Lower leg skin (tissue), 4 donors: ENCODE data around the gene FIBCD1. TPM values are rescaled to one million over a fixed set of nuclear protein-coding genes. Genes with fewer than 3 reads are reported as not detected.

Source experiments
- DNase-seq, 2 donors: peaks; one replicate each; pipeline ENCODE4 v3.0.0-alpha.2; 2019; ENCODE audit warnings: low spot score in 2 of 2
- H3K4me3 ChIP-seq: fragments of 200-600 bp; sonication (generic); 2 replicates; pipeline ENCODE4 v1.5.1; 2017; ENCODE audit warnings: mild to moderate bottlenecking, low read depth; ENCODE audit not compliant: poor library complexity, severe bottlenecking
- CTCF ChIP-seq, 3 donors: fragments of 450-650 bp; IDR thresholded peaks; one replicate each; pipeline ENCODE4 v1.5.1; 2016; ENCODE audit warnings: antibody characterized with exemption in 3 of 3, mild to moderate bottlenecking in 3 of 3, moderate library complexity in 2 of 3
- POLR2A ChIP-seq, 2 donors: fragments of 450-650 bp; IDR thresholded peaks; one replicate each; pipeline ENCODE4 v1.6.1; 2016 to 2017; ENCODE audit warnings: antibody characterized with exemption in 2 of 2, mild to moderate bottlenecking in 1 of 2, moderate library complexity in 1 of 2
- WGBS, 2 donors: methylation state at CpG; one replicate each; pipeline ENCODE4 v1.1.5; 2018; 5-methylcytosine and 5-hydroxymethylcytosine counted together
- intact Hi-C: fragments of 100-400 bp; cut with DNase I; formaldehyde crosslinking; loops from one replicate; pipeline ENCODE4 v1.15.0; 2023; ENCODE audit warnings: low total_unique reads
- total RNA-seq, 4 donors: library from RNA; depleted of rRNA; stranded (reverse); fragments of >200 nt; gene quantifications; one replicate each; pipeline ENCODE4 v1.1.0, GENCODE V29; 2016

The FIBCD1 gene
- total RNA-seq, 4 donors from 2014 or later = 0.17 to 0.42 TPM; not detected in 2

- intact Hi-C loops = no loop called here
Observed at GRCh38 chr9:130927995-130928900, 10.8 kb downstream of the FIBCD1 start.

GRCh38 chr9:130927338-130927737 is 11.7 kb downstream of the FIBCD1 start:
- H3K4me3 ChIP-seq = no peak overlapping the region
- WGBS, 2 donors = 81 to 83% methylated on average over 10 of the region's 10 CpGs
- no peak for DNase-seq
- TF ChIP-seq CTCF (IDR thresholded peaks at IDR 0.05) (no peak), POLR2A (IDR thresholded peaks at IDR 0.05) (no peak)
- intact Hi-C loops = no loop called here

More at GRCh38 chr9:130927995-130928900, 10.8 kb downstream of the FIBCD1 start:
- DNase-seq = no peak
- no peak overlapping the region for H3K4me3 ChIP-seq
- WGBS, 2 donors = 57 to 62% methylated on average over 8 to 11 of the region's 14 CpGs
- TF ChIP-seq POLR2A (IDR thresholded peaks at IDR 0.05) (no peak), CTCF (IDR thresholded peaks at IDR 0.05) (no peak)

GRCh38 chr9:130925050-130925678 is 13.9 kb downstream of the FIBCD1 start:
- 80 to 85% methylated on average over 16 to 19 of the region's 19 CpGs for WGBS, 2 donors
- intact Hi-C loops = no loop called here
- TF ChIP-seq CTCF (IDR thresholded peaks at IDR 0.05) (no peak), POLR2A (IDR thresholded peaks at IDR 0.05) (no peak)
- H3K4me3 ChIP-seq = no peak overlapping the region
- DNase-seq = no peak

GRCh38 chr9:130924448-130924788 is 14.6 kb downstream of the FIBCD1 start:
- 69 to 74% methylated on average over 9 to 10 of the region's 10 CpGs for WGBS, 2 donors
- H3K4me3 ChIP-seq = no peak overlapping the region
- TF ChIP-seq CTCF (IDR thresholded peaks at IDR 0.05) (no peak), POLR2A (IDR thresholded peaks at IDR 0.05) (no peak)
- no peak for DNase-seq
- intact Hi-C loops = no loop called here

- WGBS, 2 donors = 78 to 84% methylated on average over 33 to 38 of the region's 42 CpGs
- TF ChIP-seq CTCF (IDR thresholded peaks at IDR 0.05) (no peak), POLR2A (IDR thresholded peaks at IDR 0.05) (no peak)
- DNase-seq = no peak
- intact Hi-C loops = no loop called here
- no peak overlapping the region for H3K4me3 ChIP-seq
Observed at GRCh38 chr9:130923611-130924447, 15.2 kb downstream of the FIBCD1 start.
